ENCODE data around the gene TNFRSF13B. TPM values are rescaled to one million over a fixed set of nuclear protein-coding genes. Genes with fewer than 3 reads are reported as not detected.

TNFRSF13B gene
- polyA plus RNA-seq, 1 of the 3 experiments (the other 2 are of a cell fraction): not detected

GRCh38 chr17:16936536-16937310, 35.2 kb downstream of the TNFRSF13B start:
- Histone ChIP-seq H4K20me1 (ENCODE audit: insufficient read depth) (no peaks in the 10 kb centered on the region), H3F3A (replicated peaks; ENCODE audit: insufficient read depth) (no peaks in the 10 kb centered on the region), H3K27me3 (ENCODE audit: insufficient read depth) (no peaks in the 10 kb centered on the region; the same call in 1 of the 2 replicates), H3K27ac (ENCODE audit: low read depth in 2 of 2, low read length in 1 of 2) (no peak overlapping the region), H3K79me2 (ENCODE audit: insufficient read depth) (no peaks in the 10 kb centered on the region), H3K9me3 (no peaks in the 10 kb centered on the region), H3K36me3 (replicated peaks in 1 of 2; ENCODE audit: control insufficient read depth in 1 of 2, insufficient read depth in 2 of 2, low read length in 1 of 2) (no peaks in the 10 kb centered on the region), H3K9me2 (no peaks in the 10 kb centered on the region), H3K4me2 (no peak overlapping the region), H2AFZ (ENCODE audit: low read depth) (no peak overlapping the region), H3K4me3 (ENCODE audit: low read depth in 2 of 2, low read length in 1 of 2) (no peak overlapping the region), H3K4me1 (ENCODE audit: control insufficient read depth in 1 of 2, insufficient read depth in 2 of 2, low read depth in 1 of 2, low read length in 1 of 2) (no peaks in the 10 kb centered on the region; a peak in 1 of 4 replicates), H3K9ac (no peak overlapping the region)
- WGBS (ENCODE audit: low lambda C conversion rate): 24% methylated on average over 6 of the region's 6 CpGs
- CTCF ChIA-PET: no interaction called here
- POLR2A ChIA-PET: no interaction called here
- TF ChIP-seq POLR2AphosphoS5 (IDR thresholded peaks at IDR 0.05; ENCODE audit: low read depth, low read length) (no peak), MXI1 (IDR thresholded peaks at IDR 0.05; ENCODE audit: low read depth, low read length) (no peak), YY1 (IDR thresholded peaks at IDR 0.05; ENCODE audit: low read depth) (no peak), REST (IDR thresholded peaks at IDR 0.05; ENCODE audit: low read depth, low read length) (no peak), RCOR1 (IDR thresholded peaks at IDR 0.05; ENCODE audit: low read length) (no peak), TEAD4 (IDR thresholded peaks at IDR 0.05; ENCODE audit: borderline replicate concordance, insufficient read depth) (no peak), FOXJ3 (CRISPR knock-in tag; IDR thresholded peaks at IDR 0.05) (no peak), MEF2A (IDR thresholded peaks at IDR 0.05; ENCODE audit: borderline replicate concordance, low read depth) (no peak), TAF1 (IDR thresholded peaks at IDR 0.05; ENCODE audit: borderline replicate concordance, low read depth, low read length) (no peak)
- no peak for DNase-seq

GRCh38 chr17:16935786-16936185, 36.1 kb downstream of the TNFRSF13B start:
- 40% methylated on average over 3 of the region's 5 CpGs for WGBS (ENCODE audit: low lambda C conversion rate)
- ChIA-PET POLR2A (no interaction called here), CTCF (no interaction called here)
- TF ChIP-seq MXI1 (IDR thresholded peaks at IDR 0.05; ENCODE audit: low read depth, low read length) (no peak), CHD2 (IDR thresholded peaks at IDR 0.05; ENCODE audit: low read length, partially characterized antibody) (no peak), CTCF (IDR thresholded peaks at IDR 0.05) (no peak), ZBTB33 (IDR thresholded peaks at IDR 0.05; ENCODE audit: borderline replicate concordance, low read depth) (no peak), ELF1 (IDR thresholded peaks at IDR 0.05) (no peak), NRF1 (IDR thresholded peaks at IDR 0.05; ENCODE audit: low read depth, low read length) (no peak), SMC3 (IDR thresholded peaks at IDR 0.05; ENCODE audit: low read depth, low read length) (no peak), SIN3A (IDR thresholded peaks at IDR 0.05; ENCODE audit: borderline replicate concordance, low read depth, low read length) (no peak), FOXM1 (IDR thresholded peaks at IDR 0.05; ENCODE audit: low read depth) (no peak), TCF12 (IDR thresholded peaks at IDR 0.05) (no peak), IRF3 (IDR thresholded peaks at IDR 0.05; ENCODE audit: low read depth, low read length) (no peak)
- TF ChIP-seq, protein P1, sequence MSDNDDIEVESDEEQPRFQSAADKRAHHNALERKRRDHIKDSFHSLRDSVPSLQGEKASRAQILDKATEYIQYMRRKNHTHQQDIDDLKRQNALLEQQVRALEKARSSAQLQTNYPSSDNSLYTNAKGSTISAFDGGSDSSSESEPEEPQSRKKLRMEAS (IDR thresholded peaks at IDR 0.05; ENCODE audit: low read depth): no peak

More at GRCh38 chr17:16935786-16936185, 36.1 kb downstream of the TNFRSF13B start:
- Histone ChIP-seq H3K9me3 (no peaks in the 10 kb centered on the region), H3K4me2 (no peak overlapping the region), H3K27me3 (ENCODE audit: insufficient read depth) (no peaks in the 10 kb centered on the region; the same call in 1 of the 2 replicates), H3K9ac (no peak overlapping the region), H3K4me3 (ENCODE audit: low read depth in 2 of 2, low read length in 1 of 2) (no peak overlapping the region), H3K9me2 (no peaks in the 10 kb centered on the region), H3K27ac (ENCODE audit: low read depth in 2 of 2, low read length in 1 of 2) (no peak overlapping the region), H3K79me2 (ENCODE audit: insufficient read depth) (no peaks in the 10 kb centered on the region), H3K36me3 (replicated peaks in 1 of 2; ENCODE audit: control insufficient read depth in 1 of 2, insufficient read depth in 2 of 2, low read length in 1 of 2) (no peaks in the 10 kb centered on the region), H2AFZ (ENCODE audit: low read depth) (no peak overlapping the region), H3F3A (replicated peaks; ENCODE audit: insufficient read depth) (no peaks in the 10 kb centered on the region), H4K20me1 (ENCODE audit: insufficient read depth) (no peaks in the 10 kb centered on the region), H3K4me1 (ENCODE audit: control insufficient read depth in 1 of 2, insufficient read depth in 2 of 2, low read depth in 1 of 2, low read length in 1 of 2) (no peaks in the 10 kb centered on the region)
- no peak for DNase-seq
